ENCODE measurements around the gene C2orf80. TPM values are rescaled to one million over a fixed set of nuclear protein-coding genes. Genes with fewer than 3 reads are reported as not detected.

C2orf80 gene
- total RNA-seq, 4 donors from 2014 or later: not detected

Other genes starting within 250 kb of the C2orf80 start
- gene PLEKHM3, start 164.5 kb downstream of the C2orf80 start, total RNA-seq: 10 to 100 TPM; 18.3 to 22.2 (median 19.4) TPM
- gene CRYGD, start 65.5 kb downstream of the C2orf80 start, total RNA-seq: not detected
- gene CRYGC, start 60.2 kb downstream of the C2orf80 start, total RNA-seq: not detected
- not detected for gene CRYGB, start 43.9 kb downstream of the C2orf80 start, total RNA-seq
- gene CRYGA, start 26.4 kb downstream of the C2orf80 start, total RNA-seq: not detected
- gene IDH1, start 65.0 kb upstream of the C2orf80 start, total RNA-seq: 10 to 100 TPM; 13.7 to 45.0 (median 36.9) TPM
- gene PIKFYVE, start 76.2 kb upstream of the C2orf80 start, total RNA-seq: 10 to 100 TPM; 17.3 to 27.8 (median 18.5) TPM
- under 1 TPM in 2 of 4 donors, not detected in 2; 0.25 to 0.29 TPM for gene PTH2R, start 216.8 kb upstream of the C2orf80 start, total RNA-seq